HepG2 (cell line): Measurements from ENCODE around the gene RBMS2. TPM values are rescaled to one million over a fixed set of nuclear protein-coding genes. Genes with fewer than 3 reads are reported as not detected.

Experiments
- ATF7 ChIP-seq, 2 experiments: fragments of 450-650 bp in 1 of 2; sonication (generic) in 1 of 2; formaldehyde crosslinking in 1 of 2; IDR thresholded peaks; 2 replicates each; pipeline versions ENCODE4 v1.4.0 to v1.6.1; 2016 to 2020; ENCODE audit warnings: antibody characterized with exemption in 1 of 2, mild to moderate bottlenecking in 1 of 2, missing genetic modification reagents in 1 of 2
- CCDC6 ChIP-seq: sonication (generic); formaldehyde crosslinking; IDR thresholded peaks from 2 replicates; pipeline ENCODE4 v1.8.1; 2022; ENCODE audit warnings: mild to moderate bottlenecking, missing genetic modification reagents, moderate library complexity
- ETV6 ChIP-seq: sonication (generic); formaldehyde crosslinking; conservative IDR thresholded peaks from 2 replicates; pipeline ENCODE4 v1.4.0; 2020; ENCODE audit warnings: missing genetic modification reagents
- SALL1 ChIP-seq: sonication (generic); formaldehyde crosslinking; IDR thresholded peaks from 2 replicates; pipeline ENCODE4 v1.8.0; 2022; ENCODE audit warnings: mild to moderate bottlenecking, missing genetic modification reagents
- ZBTB1 ChIP-seq: sonication (generic); formaldehyde crosslinking; IDR thresholded peaks from 2 replicates; pipeline ENCODE4 v1.4.0; 2020; ENCODE audit warnings: missing genetic modification reagents, borderline replicate concordance
- ZNF343 ChIP-seq: sonication (generic); formaldehyde crosslinking; IDR thresholded peaks from 2 replicates; pipeline ENCODE4 v1.4.0; 2020; ENCODE audit warnings: mild to moderate bottlenecking, missing genetic modification reagents
- polyA plus RNA-seq, 8 experiments: library from polyadenylated mRNA; depleted of rRNA in 3 of 8; stranded (reverse) in 7 of 8; unstranded in 1 of 8; fragments of >200 nt; fragmentation: Illumina TruSeq in 4 of 8; extraction: Trizol in 4 of 8; gene quantifications; 2 replicates each; pipeline versions ENCODE4 v1.2.1 to v1.2.3, GENCODE V29; 2011 to 2016; ENCODE audit warnings: low read depth in 4 of 8, missing spikeins in 1 of 8, mixed read lengths in 1 of 8; ENCODE audit not compliant: insufficient read depth in 1 of 8
- total RNA-seq, 5 experiments: library from RNA; depleted of rRNA; stranded (reverse); fragments of >200 nt; fragmentation: Illumina TruSeq; extraction: Trizol; gene quantifications; 2 replicates each; pipeline ENCODE4 v1.2.3, GENCODE V29; 2016; ENCODE audit warnings: low read depth in 1 of 5
- TF ChIP-seq, protein P1 (sequence below): sonication (generic); formaldehyde crosslinking; IDR thresholded peaks from 2 replicates; pipeline ENCODE4 v1.5.1; 2020; ENCODE audit warnings: mild to moderate bottlenecking, missing genetic modification reagents, borderline replicate concordance
- TF ChIP-seq, protein P2 (sequence below): sonication (generic); formaldehyde crosslinking; IDR thresholded peaks from 2 replicates; pipeline ENCODE4 v1.4.0; 2020; ENCODE audit warnings: mild to moderate bottlenecking, missing genetic modification reagents, borderline replicate concordance
- TF ChIP-seq, protein P3 (sequence below): sonication (generic); formaldehyde crosslinking; IDR thresholded peaks from 2 replicates; pipeline ENCODE4 v1.4.0; 2020; ENCODE audit warnings: missing genetic modification reagents
- TF ChIP-seq, protein P4 (sequence below): sonication (generic); formaldehyde crosslinking; IDR thresholded peaks from 2 replicates; pipeline ENCODE4 v1.8.1; 2022; ENCODE audit warnings: mild to moderate bottlenecking, missing genetic modification reagents

The RBMS2 gene
- total and polyA plus RNA-seq, 2 of the 13 experiments (the other 11 are each of a cell fraction or from before 2014, with no cell fraction given) = 0.53 to 7.4 TPM

DNA sequence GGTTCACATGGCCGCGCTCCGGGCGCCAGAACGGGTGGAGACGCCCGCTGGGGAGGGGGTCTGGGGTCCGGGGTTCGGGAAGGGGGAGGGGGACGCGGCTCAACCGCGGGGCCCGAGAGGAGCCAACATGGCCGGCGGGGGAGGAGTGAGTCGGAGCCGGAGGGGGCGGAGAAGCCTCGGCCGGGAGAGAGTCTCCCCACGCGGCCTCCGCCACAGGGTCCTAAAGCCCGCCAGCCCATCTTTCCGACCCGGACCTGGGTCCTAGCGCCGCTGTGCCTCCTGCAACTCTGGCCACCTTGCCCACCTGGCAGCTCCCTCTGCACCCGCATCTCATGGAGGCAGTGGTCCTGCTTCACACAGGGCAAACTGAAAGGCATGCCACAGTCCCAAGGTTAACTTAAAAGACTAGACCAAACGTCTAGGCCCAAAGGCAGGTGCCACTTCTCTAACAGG, 108.6 kb downstream of the RBMS2 start, which contains the start of gene BAZ2A (continued):
- TF ChIP-seq, protein P1, sequence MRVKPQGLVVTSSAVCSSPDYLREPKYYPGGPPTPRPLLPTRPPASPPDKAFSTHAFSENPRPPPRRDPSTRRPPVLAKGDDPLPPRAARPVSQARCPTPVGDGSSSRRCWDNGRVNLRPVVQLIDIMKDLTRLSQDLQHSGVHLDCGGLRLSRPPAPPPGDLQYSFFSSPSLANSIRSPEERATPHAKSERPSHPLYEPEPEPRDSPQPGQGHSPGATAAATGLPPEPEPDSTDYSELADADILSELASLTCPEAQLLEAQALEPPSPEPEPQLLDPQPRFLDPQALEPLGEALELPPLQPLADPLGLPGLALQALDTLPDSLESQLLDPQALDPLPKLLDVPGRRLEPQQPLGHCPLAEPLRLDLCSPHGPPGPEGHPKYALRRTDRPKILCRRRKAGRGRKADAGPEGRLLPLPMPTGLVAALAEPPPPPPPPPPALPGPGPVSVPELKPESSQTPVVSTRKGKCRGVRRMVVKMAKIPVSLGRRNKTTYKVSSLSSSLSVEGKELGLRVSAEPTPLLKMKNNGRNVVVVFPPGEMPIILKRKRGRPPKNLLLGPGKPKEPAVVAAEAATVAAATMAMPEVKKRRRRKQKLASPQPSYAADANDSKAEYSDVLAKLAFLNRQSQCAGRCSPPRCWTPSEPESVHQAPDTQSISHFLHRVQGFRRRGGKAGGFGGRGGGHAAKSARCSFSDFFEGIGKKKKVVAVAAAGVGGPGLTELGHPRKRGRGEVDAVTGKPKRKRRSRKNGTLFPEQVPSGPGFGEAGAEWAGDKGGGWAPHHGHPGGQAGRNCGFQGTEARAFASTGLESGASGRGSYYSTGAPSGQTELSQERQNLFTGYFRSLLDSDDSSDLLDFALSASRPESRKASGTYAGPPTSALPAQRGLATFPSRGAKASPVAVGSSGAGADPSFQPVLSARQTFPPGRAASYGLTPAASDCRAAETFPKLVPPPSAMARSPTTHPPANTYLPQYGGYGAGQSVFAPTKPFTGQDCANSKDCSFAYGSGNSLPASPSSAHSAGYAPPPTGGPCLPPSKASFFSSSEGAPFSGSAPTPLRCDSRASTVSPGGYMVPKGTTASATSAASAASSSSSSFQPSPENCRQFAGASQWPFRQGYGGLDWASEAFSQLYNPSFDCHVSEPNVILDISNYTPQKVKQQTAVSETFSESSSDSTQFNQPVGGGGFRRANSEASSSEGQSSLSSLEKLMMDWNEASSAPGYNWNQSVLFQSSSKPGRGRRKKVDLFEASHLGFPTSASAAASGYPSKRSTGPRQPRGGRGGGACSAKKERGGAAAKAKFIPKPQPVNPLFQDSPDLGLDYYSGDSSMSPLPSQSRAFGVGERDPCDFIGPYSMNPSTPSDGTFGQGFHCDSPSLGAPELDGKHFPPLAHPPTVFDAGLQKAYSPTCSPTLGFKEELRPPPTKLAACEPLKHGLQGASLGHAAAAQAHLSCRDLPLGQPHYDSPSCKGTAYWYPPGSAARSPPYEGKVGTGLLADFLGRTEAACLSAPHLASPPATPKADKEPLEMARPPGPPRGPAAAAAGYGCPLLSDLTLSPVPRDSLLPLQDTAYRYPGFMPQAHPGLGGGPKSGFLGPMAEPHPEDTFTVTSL (CRISPR knock-in tag) = peak; percentile 39; the same call in 1 of the 2 replicates
- TF ChIP-seq, protein P2, sequence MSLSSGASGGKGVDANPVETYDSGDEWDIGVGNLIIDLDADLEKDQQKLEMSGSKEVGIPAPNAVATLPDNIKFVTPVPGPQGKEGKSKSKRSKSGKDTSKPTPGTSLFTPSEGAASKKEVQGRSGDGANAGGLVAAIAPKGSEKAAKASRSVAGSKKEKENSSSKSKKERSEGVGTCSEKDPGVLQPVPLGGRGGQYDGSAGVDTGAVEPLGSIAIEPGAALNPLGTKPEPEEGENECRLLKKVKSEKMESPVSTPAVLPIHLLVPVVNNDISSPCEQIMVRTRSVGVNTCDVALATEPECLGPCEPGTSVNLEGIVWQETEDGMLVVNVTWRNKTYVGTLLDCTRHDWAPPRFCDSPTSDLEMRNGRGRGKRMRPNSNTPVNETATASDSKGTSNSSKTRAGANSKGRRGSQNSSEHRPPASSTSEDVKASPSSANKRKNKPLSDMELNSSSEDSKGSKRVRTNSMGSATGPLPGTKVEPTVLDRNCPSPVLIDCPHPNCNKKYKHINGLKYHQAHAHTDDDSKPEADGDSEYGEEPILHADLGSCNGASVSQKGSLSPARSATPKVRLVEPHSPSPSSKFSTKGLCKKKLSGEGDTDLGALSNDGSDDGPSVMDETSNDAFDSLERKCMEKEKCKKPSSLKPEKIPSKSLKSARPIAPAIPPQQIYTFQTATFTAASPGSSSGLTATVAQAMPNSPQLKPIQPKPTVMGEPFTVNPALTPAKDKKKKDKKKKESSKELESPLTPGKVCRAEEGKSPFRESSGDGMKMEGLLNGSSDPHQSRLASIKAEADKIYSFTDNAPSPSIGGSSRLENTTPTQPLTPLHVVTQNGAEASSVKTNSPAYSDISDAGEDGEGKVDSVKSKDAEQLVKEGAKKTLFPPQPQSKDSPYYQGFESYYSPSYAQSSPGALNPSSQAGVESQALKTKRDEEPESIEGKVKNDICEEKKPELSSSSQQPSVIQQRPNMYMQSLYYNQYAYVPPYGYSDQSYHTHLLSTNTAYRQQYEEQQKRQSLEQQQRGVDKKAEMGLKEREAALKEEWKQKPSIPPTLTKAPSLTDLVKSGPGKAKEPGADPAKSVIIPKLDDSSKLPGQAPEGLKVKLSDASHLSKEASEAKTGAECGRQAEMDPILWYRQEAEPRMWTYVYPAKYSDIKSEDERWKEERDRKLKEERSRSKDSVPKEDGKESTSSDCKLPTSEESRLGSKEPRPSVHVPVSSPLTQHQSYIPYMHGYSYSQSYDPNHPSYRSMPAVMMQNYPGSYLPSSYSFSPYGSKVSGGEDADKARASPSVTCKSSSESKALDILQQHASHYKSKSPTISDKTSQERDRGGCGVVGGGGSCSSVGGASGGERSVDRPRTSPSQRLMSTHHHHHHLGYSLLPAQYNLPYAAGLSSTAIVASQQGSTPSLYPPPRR (CRISPR knock-in tag) = no peak
- peak; percentile 77 for TF ChIP-seq SALL1 (CRISPR knock-in tag)
- TF ChIP-seq, protein P3, sequence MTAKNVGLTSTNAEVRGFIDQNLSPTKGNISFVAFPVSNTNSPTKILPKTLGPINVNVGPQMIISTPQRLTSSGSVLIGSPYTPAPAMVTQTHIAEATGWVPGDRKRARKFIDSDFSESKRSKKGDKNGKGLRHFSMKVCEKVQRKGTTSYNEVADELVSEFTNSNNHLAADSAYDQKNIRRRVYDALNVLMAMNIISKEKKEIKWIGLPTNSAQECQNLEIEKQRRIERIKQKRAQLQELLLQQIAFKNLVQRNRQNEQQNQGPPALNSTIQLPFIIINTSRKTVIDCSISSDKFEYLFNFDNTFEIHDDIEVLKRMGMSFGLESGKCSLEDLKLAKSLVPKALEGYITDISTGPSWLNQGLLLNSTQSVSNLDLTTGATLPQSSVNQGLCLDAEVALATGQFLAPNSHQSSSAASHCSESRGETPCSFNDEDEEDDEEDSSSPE (CRISPR knock-in tag) = peak; percentile 61; the same call in 1 of the 2 replicates
- TF ChIP-seq ZNF343 (CRISPR knock-in tag) = no peak
- TF ChIP-seq, protein P4, sequence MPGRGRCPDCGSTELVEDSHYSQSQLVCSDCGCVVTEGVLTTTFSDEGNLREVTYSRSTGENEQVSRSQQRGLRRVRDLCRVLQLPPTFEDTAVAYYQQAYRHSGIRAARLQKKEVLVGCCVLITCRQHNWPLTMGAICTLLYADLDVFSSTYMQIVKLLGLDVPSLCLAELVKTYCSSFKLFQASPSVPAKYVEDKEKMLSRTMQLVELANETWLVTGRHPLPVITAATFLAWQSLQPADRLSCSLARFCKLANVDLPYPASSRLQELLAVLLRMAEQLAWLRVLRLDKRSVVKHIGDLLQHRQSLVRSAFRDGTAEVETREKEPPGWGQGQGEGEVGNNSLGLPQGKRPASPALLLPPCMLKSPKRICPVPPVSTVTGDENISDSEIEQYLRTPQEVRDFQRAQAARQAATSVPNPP = no peak
- no peak for TF ChIP-seq ATF7 (IDR thresholded peaks at IDR 0.05)
- TF ChIP-seq ATF7 (CRISPR knock-in tag; IDR thresholded peaks at IDR 0.05) = no peak
- no peak for TF ChIP-seq ZBTB1
- TF ChIP-seq CCDC6 (CRISPR knock-in tag) = no peak
- TF ChIP-seq ETV6 = no peak
